Hepatocyte (in vitro differentiated cells): ENCODE data around the gene SPAG6.

Source experiments
- CTCF ChIP-seq: fragments of 200-600 bp; sonication (generic); IDR thresholded peaks from 2 replicates; pipeline ENCODE4 v1.5.1; 2016; ENCODE audit warnings: antibody characterized with exemption, mild to moderate bottlenecking; ENCODE audit not compliant: poor library complexity
- EZH2 ChIP-seq: fragments of 200-600 bp; sonication (generic); IDR thresholded peaks from 2 replicates; pipeline ENCODE4 v1.6.1; 2016; ENCODE audit warnings: antibody characterized with exemption, mild to moderate bottlenecking, borderline replicate concordance
- EZH2phosphoT487 ChIP-seq: fragments of 200-600 bp; sonication (generic); IDR thresholded peaks from one replicate; pipeline ENCODE4 v1.6.1; 2018; ENCODE audit warnings: antibody characterized with exemption, mild to moderate bottlenecking, low read depth, moderate library complexity; ENCODE audit not compliant: unreplicated experiment, severe bottlenecking

- TF ChIP-seq CTCF (no peak), EZH2 (no peak), EZH2phosphoT487 (no peak)
Measured at GRCh38 chr10:22324413-22324812, 20.9 kb upstream of the SPAG6 start.
